ENCODE measurements around the gene MANF.
"Not testable (repeated sequence)": the region's sequence is repeated elsewhere in the genome, so short reads cannot be mapped to it uniquely, and the experiment has no call there.

The MANF gene

DNA sequence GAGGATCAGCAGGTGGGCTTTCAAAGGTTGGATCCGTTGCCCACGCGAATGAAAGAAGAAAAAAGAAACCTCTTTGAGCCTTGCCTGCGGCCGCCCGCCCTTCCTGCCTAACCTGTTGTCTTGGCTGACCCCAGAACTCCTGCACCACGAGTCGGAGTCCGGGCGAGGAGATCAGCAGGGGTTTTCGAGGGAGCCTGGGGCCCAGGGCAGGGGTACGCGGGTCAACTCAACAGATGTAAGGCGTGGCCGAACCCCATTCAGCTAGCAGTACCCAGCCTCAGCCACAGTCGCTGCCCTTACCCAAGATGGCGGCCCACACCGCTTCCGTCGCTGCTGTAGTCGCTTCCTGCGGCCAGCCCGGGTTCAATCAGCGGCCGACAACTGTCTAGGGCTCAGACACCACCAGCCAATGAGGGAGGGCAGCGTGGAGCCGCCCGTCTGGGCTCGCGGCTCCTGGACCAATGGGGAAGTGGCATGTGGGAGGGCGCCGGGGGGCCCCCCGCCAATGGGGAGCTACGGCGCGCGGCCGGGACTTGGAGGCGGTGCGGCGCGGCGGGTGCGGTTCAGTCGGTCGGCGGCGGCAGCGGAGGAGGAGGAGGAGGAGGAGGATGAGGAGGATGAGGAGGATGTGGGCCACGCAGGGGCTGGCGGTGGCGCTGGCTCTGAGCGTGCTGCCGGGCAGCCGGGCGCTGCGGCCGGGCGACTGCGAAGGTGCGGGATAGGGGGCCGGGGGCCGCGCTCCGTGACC, at the start of gene MANF:
TSS of gene MANF (plus strand) at position 566 of the 748 bp plus-strand sequence. CDS start at position 618, 52 bp downstream.
- DNase-seq: peak; percentile 65

DNA sequence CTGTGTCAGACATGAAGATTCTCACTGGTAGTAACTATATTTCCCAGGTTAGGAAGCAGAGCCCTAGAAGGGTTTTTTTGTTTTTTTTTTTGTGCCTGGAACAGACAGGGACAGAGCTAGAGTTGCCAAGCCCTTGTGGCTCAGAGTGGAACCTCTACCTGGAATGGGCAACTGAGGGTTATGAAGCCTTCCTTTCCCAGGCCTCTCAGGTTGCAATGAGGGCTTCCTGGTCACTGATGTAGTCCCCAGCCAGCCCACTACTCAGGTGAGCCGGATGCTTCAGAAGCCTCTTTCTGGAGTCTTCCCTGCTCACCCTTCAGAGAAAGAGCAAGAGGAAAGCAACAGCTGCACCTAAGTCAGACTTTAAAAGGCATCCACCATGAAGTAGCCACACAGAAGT, 48.8 kb upstream of the MANF start:
- DNase-seq: no peak

DNA sequence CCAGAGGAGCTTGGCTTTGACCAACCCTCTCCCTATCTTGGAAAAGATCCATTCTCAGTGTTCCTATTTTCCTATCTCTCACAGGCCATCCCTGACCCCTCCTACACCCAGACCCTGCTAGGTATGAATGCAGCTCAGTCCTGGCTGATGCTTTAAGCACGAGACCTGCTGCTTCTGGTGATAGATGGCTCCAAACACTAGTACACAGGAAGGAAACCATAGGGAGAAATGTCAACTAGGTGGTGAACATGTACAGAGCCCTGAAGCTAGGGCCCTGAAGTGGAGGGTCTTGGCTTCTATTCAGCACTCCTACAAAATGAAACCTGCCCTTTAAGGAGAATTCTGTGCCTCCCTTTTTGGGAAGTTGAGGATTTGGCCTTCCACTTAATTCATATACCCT, 47.4 kb upstream of the MANF start:
- no peak for DNase-seq

DNA sequence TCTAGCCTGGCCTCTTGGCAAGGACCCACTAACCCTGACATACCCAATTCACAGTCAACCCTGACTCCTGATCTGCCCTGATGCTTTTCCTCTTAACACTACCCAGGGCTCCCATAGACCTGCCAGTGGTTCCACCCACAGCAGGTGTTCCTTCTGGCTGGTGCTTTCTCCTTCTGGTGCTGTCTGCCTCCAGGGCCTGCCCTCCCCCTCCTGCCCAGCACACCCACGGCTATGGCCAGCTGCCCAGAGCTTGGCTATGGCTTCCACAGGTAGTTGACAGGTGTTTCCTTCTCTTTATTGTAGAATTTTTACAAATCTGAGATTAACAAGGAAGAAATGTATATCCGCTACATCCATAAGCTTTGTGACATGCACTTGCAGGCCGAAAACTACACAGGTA, 46.5 kb upstream of the MANF start:
- DNase-seq: no peak

DNA sequence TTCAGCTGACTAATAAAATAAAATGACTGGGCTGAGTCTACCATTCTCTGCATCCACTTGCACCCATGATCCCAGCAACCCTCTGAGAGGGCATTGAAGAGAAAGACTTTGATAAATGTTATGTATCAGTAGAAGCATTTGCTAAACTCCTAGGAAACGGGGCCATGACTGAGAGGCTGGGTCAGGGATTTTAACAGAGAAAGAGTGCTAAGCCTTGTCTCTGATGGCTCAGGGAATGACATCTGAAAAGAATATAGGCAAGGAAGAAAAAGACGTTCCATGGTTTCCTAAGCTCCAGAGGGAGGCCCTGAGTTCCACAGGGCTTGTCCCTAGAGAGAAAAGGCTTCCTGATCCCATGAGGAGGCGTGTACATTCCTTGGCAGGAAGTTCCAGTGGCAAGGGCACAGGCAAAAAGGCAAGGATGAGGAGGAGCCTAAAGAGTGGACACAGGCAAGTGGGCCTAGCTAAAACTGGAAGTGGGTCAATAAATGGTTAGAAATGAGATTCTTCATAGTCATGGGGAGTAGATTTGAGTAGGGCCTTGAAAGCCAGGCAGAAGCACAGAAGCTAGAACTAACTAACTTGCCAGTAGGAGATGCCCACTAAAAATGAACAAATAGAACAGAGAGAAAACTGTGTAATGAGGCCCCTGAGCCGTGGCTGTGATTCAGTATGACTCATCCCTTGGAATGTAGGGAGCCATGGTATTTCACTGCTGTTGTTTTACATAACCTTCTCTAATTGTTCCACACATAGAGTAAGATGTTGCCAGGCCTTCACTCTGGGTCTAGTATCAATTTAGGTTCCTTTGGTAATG, 44.9 kb upstream of the MANF start:
- no peak for DNase-seq

DNA sequence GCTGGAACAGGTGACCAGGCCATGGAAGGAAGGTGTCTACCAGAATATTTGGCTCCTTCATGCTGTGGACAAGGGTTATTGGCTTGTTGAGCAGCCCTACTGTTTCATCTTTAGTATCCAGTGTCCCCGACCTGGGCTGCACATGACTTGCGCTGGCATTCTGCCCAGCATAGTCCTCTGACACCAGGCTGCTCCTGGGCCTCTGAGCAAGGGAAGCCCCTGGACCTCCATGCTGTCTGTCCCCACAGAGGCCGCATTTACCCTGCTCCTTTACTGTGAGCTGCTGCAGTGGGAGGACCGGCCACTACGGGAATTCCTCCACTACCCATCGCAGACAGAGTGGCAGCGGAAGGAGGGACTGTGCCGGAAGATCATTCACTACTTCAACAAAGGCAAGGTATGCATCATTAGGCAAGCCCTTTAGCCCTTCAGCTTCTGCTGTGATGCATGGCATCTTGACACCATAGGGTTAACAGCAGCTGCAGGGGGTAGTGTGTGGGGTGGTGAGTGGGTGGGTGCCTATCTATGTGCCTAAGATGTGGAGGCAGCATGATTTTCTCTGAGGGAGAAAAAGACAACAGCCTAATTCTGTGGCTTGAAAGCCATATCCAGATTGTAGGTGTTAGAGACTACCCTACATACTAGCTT, 44.0 kb upstream of the MANF start:
- no peak for DNase-seq

DNA sequence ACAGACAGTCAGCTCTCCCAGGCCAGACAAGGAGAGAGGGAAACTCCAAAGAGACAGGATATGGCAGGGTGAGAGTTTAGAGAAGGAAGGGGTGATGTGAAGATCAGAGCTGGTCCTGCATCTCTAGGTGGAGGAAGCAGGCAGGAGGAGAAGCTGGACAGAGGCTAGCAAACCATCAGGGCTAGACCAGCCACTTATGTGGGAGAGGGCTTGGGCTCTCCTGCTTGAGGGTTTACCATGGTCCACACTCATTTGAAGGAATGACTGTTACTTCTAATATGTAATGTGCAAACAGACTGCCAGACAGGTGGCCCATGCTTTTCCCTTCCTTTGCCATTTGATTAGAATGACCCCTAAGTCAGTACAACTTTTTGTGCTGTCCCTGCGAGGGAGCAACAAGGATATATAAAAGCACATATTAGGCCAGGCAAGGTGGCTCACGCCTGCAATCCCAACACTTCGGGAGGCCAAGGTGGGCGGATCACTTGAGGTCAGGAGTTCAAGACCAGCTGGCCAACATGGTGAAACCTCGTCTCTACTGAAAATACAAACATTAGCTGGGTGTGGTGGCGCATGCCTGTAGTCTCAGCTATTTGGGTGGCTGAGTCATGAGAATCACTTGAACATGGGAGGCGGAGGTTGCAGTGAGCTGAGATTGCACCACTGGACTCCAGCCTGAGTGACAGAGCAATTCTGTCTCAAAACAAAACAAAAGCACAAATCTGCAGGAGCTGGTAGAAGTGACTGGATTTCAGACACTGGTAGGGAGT, 41.0 kb upstream of the MANF start:
- DNase-seq: no peak

DNA sequence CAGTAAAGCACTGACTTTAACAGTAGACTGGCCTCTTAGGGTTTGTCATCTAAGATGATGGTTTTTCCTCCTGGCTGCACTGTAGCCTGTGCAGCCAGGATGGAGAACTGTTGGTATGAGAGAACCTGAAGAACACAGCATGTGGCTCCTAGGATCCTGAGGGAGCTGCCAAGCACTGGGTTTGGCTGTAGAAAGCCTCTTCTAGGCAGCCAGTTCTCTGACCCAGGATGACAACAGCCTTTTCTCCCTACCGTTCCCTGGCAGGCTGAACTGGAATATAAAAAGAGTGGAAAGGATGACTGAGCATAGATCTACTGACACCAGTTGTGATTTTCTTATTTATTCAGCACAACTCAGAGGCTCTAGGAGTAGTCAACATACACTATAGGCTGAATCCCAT, 34.3 kb upstream of the MANF start:
- no peak for DNase-seq

DNA sequence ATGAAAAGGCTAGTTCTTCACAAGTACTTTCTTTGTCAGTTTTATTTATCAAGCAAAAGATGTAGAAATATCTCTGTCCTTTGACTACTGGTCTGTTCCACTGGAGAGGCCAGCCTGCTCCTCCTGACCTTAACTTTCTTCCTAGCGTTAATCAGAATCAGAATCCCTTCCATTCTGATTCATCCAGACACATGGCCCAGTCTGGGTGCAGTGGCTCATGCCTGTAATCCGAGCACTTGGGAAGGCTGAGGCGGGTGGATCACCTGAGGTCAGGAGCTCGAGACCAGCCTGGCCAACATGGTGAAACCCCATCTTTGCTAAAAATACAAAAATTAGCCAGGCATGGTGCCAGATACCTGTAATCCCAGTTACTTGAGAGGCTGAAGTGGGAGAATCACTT, 32.0 kb upstream of the MANF start:
- DNase-seq: no peak

DNA sequence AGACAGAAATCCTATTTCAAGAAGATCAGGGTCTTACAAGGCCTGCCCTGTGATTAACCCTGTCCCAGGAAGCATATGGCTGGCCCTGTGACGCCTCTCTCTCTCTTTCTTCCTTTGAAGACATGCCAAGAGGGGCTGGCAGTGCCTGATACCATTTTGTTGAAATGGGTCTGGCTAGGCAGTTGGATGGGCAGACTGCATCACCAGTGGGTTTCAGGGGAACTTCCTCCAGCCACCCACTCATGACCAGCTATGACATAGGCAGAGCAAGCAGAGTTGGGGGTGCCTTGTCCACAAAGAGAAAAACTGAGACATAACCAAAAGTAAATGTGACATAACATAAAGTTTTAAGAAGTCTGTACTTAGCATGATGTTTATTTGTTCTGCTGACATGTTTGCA, 31.4 kb upstream of the MANF start:
- no peak for DNase-seq

DNA sequence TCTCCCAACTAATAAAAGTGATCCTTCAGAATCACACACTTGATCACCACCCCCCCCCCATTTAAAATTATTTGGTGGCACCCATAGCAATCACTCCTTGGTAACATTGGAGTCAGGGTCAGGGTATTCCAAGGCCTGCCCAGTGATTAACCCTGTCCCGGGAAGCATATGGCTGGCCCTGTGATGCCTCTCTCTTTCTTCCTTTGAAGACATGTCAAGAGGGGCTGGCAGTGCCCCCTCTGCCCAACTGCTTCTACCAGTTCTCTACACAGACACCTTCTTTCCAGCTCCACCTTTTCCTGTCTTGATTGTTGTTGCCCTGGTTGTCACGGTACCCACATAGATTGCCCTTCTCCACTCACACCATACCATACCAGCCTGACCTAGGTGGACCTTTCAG, 30.9 kb upstream of the MANF start:
- no peak for DNase-seq

DNA sequence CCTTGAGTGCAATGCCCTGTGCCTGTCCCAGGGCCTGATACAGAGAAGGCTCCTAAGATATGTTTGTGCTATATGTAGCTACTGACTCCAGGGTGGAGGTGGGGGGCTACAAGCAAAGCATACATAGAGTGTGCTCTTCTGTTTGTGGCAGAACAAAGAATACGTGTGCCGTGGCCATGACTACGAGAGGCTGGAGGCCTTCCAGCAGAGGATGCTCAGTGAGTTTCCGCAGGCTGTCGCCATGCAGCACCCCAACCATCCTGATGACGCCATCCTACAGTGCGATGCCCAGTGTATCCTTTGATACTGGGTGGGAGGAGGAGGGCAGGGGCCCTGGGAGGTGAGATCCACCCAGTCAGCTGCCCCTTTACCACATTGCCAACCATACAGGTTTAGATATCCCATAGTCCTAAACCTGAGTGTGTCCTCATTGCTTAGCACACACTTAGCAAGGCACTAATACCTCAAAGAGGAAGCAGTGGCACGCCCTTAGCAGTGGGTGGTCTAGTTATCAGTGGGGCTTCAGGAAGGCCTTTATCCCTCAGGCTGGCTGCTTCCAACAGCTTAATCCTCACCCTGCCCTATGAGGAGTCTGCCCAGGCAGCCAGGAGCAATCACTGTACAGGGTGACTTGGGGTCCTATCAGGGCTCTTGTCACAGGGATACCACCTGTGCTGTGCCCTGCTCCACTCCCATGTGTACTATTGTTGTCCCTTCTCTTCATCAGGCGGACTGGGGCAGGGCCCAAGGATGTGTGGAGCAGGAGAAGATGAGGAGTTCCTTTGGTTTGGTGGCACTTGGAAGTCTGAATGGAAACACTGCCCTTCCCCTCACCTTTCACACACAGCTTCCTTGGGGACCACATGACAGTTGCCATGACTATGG, 30.1 kb upstream of the MANF start:
- DNase-seq: no peak

DNA sequence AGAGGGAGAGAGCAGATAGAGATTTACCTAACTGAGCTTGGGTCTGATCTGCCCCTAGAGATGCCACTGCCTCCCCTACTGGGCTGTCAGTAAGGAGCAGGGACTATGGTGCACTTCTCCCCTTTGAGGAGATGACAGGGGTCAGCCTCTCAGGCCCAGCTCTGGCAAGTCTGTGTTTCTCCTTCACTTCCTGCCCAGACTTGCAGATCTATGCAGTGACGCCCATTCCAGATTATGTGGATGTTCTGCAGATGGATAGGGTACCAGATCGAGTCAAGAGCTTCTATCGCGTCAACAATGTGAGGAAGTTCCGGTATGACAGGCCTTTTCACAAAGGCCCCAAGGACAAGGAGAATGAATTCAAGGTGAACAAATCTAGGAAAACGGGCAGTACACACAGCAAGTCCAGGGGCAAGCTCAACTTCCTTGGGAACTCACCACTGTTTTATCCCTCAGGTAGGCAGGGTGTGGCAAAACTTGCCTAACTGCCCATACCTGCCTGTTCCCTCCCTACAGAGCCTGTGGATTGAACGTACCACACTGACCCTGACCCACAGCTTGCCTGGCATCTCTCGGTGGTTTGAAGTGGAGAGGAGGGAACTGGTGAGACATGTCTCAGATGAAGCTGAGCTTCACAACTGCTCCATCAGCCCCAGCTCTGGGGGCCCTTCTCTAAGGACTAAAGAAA, 29.1 kb upstream of the MANF start:
- DNase-seq: no peak

DNA sequence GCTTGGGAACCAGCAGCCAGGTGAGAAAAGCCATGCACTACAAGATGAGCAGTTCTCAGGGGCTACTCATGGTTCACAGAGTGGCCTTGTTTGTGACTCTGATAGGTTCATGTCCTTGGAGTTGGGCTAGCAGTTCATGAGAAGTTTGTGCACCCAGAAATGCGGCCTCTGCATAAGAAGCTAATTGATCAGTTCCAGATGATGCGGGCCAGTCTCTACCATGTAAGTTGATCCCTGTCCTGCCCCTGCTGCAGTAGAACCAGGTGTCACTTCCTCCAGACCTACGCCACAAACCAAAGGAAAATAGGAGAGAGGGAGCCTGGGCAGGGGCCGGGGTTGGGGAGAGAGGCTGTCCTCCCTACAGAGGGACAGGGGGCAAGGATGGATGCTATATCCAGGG, 27.2 kb upstream of the MANF start:
- no peak for DNase-seq

DNA sequence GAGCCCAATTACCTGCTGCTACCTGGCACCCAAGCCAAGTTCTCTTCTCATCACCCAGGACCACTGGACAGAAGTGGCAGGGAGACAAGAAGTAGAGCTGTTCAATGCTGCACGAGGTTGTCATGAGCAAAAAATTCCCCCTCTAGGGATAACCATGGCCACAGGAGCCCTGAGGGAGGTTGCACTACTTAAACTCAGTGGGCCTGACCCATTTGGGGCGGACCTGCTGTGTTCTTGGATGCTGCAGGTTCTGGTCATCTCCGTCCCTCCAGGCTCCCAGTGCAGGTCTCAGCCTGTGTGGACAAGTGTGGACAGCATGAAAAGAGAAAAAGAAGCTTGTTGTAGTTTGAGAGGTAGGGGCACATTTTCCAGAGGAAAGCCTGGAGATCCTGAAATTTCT, 26.1 kb upstream of the MANF start:
- DNase-seq: no peak

DNA sequence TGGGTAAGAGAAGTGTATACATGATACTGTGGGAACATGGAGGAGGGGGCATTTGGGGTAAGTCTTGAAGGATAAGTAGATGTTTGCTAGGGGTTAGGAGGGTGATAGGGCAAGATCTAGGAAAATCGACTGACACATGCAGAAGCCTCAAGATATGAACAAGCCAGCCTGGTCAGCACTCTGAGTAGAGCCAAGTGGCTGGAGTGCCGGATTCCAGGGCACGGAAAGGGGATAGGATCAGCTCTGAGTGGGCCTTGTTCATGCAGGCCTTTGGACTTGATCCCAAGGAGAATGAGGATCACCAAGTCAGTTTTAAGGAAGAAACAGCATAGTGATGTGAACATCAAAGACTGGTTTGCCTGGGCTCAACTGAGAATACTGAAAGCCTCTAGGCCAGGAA, 24.3 kb upstream of the MANF start:
- no peak for DNase-seq

DNA sequence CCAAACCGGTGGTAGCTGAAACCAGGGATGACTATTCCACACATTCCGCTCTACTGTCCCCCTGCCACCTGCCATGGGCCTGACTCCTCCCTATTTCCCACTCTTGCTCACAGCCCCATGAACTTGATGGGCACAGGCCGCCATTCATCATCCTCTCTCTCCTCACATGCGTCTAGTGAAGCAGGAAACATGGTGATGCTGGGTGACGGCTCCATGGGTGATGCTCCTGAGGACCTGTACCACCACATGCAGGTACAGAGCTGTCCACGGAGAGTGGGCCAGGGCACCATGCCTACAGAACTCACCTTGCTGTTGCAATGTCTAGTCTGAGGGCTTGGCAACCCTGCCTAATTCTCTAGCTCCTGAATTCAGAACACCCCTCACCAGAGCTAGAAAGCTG, 23.3 kb upstream of the MANF start:
- DNase-seq: no peak

DNA sequence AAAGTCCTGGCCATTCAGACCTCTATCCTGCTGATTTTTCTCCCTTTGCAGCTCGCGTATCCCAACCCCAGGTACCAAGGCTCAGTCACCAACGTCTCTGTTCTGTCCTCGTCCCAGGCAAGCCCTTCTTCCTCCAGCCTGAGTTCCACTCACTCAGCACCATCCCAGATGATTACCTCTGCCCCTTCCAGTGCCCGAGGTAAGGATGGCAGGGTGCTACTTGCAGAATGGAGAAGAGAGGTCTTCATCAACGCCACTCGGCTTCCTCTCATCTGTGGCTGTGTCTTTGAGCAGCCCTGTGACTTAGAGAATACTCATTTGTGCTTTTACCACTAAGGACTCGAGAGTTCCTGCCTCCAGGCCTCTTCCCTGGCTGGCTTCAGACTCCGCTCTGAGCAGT, 22.6 kb upstream of the MANF start:
- DNase-seq: no peak

DNA sequence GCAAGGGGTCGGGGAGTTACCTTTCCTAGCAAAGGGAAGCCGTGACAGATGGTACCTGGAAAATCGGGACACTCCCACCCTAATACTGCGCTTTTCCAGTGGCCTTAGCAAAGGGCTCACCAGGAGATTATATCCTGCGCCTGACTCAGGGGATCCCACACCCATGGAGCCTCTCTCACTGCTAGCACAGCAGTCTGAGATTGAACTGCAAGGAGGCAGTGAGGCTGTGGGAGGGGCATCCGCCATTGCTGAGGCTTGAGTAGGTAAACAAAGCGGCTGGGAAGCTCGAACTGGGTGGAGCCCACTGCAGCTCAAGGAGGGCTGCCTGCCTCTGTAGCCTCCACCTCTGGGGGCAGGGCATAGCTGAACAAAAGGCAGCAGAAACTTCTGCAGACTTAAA, 16.8 kb upstream of the MANF start:
- not testable (repeated sequence) for DNase-seq

DNA sequence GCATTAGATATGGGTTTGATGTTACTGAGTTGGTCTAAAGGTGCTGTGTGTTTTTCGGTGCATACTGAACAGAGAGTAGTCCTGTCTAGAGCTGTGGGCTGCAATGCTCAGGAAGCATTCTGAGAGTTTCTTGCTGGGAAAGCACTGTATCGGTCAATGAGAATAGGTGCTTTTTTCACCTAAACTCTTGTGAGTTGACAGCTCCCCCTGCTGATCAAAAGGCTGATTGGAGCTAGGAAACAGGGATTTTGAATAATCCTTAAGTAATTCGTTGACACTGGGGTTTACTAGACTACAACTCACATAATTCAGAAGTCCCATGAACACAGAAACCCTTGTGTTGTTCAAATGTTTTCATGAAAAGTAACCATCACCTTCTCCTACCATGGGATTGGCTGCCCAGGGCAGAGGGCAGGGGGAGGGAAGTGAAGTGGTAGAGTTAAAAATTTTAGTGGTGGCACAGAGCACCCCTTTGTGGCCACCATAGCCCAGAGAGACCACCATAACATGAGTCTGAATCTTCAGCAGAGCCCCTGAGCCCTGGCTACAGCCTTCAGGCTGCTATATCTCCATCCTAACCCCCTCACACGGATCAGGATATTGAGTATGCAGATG, 13.0 kb upstream of the MANF start:
- no peak for DNase-seq
